Stimulated activated CD8-positive, alpha-beta memory T cell treated with anti-CD3 and anti-CD28 coated beads, Interleukin-15, amount 100 ng/mL, for 48 hours (primary cell): Measurements from ENCODE around the gene LRRC34.

Experiments
- DNase-seq, 2 donors: peaks; one replicate each; pipeline ENCODE4 v3.0.0-alpha.2; 2020; ENCODE audit warnings: low read depth in 2 of 2

Gene LRRC34

DNA sequence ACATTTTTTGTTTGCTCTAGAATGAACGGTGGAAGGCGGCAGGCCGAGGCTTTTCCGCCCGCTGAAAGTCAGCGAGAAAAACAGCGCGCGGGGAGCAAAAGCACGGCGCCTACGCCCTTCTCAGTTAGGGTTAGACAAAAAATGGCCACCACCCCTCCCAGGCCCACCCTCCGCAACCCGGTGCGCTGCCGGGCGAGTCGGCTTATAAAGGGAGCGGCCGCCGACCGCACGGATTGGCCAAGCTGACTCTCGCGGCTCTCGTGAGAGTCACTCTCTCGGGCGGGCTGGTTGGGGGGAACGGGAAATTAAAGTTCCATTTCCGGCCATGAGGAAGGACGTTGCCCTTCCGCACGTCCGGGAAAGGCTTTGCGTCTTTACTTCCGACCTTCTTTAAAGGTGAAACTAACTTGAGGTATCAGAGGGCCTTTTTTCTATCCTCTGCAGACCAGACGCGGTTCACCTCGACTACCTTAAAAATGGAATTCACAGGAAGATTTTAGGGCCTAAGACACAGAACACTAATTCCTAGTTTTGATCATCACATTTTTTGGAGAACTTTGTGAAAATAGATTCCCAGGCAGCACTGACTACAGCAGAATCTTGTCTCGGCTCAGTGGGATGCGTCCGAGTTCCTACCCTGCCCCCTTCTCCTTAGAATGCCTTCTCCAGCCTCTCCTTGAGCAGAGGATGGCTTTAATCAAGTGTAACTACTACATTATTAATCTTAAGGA, 47.7 kb downstream of the LRRC34 start, which contains the start of gene TERC:
Gene TERC (minus strand): TSS at position 179 of the 731 bp plus-strand sequence.
- peak; percentile 87 to 89 for DNase-seq

DNA sequence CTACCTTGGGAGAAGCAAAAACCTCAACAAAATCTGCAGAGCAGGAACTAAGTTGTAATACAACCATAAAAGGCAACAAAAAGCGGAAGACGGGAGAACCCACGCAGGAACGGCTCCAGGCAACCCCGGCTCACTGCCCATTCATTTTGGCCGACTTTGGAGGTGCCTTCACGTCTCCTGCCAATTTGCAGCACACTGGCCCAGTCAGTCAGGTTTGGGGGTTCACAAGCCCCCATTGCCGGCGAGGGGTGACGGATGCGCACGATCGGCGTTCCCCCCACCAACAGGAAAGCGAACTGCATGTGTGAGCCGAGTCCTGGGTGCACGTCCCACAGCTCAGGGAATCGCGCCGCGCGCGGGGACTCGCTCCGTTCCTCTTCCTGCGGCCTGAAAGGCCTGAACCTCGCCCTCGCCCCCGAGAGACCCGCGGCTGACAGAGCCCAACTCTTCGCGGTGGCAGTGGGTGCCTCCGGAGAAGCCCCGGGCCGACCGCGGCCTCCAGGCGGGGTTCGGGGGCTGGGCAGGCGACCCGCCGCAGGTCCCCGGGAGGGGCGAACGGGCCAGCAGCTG, 48.3 kb downstream of the LRRC34 start:
- peak; percentile 52 to 58 for DNase-seq

DNA sequence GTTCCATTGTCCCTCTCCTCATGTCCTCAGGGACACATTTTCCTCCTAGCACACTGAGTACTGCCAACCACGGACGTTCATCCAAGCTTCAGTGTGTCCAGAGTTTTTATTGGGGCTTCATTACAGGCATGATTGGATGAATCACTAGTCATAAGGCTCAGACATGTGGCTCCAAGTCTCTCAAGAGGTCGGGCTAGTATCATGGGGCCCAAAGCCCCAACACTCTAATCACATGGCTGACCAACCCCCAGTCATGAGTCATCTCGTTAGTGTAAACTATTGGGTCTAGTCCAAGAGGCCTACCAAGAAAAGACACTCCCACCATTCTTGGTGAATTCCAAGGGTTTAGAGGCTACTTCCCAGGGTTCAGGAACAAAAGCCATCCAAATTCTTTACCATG, 52.2 kb downstream of the LRRC34 start:
- DNase-seq = no peak

DNA sequence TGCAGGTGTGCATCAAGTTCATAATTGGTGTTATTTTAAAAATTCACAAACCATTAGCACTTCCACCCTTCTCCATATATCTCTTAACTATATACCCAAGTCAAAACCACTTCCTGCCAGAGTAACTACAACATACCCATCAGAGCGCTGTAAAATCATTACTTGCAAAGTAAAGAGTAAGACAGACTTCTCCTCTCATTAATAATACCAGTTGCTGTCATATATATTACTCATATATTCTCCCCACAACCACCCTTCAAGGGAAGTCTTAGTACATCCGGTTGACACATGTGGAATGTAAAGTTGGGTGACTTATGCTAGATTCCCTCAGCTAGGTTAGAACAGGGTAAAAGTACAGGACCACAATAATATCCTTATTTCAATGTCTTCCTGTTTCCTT, 53.4 kb downstream of the LRRC34 start:
- no peak for DNase-seq

DNA sequence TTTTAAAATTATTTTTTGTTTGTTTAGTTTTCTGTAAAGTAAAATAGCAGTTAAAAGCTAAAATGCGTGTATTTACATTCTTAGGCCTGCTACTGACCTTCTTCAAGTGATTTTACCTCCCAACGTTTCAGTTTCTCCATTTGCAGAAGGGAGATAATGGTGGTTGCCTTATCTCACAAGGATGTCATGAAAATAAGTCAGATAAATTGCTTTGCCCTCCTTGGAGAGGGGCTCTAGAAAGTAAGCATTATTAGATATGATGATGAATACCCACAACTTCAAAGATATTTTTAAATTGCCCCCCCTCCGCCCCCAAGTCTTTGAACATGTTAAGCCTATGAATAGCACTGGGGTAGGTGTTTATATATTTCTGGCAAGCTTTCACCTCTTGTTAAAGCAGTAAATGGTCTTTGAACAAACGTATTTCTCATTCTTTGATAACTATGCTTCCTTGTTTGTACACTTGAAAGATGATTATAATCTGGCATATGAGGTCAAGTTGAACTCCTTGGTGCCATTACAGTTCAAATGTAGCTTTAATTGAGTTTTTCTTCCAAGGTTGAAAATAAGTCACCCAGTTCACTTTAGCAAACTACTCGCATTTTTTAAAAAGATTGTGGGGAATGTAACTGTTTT, 54.2 kb downstream of the LRRC34 start:
- DNase-seq = no peak

DNA sequence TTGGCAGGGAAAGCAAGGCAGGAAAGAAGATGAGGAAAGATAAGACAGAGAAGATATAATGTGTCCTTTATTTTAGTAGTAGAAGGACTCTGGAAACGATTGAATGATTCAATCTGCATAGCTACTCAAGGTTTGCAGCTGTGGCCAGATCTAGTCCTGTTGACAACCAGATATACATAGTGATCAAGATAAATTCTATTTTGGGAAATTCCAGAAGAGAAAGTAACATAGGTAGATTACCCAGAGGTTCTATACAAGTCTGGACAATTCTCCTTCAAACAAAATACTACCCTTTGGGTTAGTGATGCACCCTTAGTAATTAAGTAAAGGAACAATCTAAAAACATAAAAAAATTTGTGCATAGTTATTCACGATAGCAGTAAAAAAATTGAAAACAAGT, 57.2 kb downstream of the LRRC34 start:
- DNase-seq = no peak

DNA sequence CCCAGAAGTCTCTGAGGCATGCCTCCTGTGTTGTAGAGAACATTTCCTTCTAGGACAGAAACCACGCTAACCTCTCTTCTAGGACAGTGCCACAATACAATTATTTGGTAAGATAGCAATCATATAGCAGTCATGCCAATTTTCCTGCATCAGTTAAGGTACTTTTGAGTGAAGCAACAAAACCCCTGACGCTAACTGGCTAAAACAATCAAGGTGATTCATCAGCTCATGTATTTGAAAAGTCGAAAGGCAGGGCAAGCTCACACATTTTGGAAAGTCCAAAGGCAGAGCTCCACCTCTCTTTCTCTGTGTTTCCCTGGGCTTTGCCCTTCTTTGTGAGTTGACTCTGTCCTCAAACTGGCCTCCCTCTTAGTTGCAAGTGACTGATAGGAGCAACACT, 58.0 kb downstream of the LRRC34 start:
- DNase-seq = no peak

DNA sequence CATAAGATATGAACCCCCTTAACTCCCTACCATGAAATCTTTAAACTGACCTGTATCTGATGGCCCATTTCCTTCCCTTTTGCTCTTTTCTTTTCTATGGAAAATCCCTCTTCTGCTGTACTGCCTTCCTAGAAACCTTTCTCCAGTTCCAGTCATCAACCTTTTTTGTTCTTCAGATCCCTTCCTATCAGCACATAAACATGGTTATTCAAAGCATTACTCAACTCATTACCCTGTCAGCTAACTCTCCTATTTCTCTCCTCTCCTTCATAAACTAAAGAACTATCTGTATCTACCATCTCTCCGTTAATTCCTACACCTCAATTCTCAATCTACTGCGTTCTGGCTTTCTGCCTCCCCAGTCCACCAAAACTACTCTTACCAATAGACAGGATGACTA, 60.8 kb downstream of the LRRC34 start:
- DNase-seq = no peak

DNA sequence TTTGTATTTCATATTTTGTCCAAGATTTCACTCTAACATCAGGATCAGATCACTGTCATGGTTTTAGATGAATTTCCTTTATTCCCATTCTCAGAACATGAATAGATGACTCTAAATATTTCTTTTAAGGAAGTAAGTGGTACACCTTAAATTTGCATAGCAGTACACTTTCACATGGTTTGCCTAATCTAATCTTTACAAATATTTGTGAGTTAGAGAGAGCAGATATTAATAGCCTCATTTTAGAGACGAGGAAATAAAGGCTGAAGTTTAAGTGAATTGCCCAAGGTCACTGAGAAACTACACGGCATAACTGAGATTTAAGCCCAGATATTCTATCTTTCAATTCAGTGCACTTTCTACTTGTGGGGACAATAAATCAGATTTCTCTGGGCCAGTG, 62.0 kb downstream of the LRRC34 start:
- DNase-seq = no peak

DNA sequence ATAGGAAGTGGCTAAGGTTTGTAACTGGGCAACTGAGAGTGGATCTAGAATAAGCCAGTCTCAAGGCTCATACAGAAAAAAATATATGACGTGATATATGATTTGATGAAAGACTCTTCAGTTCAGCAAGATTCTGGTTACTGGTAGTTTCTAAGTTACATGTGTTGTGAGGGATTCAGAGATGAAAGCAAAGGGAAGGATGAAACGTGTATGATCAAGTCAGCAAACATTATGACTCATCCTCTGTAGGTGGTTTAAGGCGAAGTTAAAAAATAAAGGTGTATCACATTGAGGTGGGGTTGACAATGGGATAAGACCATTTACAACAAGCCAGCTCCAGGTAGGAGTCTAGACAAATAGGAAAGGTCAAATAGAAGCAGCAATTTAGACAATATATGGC, 64.0 kb downstream of the LRRC34 start:
- no peak for DNase-seq

DNA sequence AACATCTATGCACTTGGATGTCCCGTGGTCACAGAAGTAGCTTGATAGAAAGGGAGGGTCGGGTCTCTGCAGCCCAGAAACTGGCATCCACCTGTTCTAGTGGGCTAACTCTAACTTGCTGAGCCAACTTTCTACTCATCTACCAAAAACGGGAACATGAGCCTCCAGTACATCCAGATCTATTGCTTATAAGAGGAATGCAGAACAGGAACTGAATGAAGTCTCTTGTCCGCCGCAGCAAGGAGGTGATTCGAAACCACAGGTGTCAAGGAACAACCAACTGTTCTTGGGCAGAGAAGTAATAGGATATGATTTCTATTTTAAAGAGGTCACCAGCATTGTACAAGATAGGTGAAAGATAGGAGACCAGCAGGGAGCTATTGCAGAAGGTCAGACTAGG, 65.8 kb downstream of the LRRC34 start:
- no peak for DNase-seq

DNA sequence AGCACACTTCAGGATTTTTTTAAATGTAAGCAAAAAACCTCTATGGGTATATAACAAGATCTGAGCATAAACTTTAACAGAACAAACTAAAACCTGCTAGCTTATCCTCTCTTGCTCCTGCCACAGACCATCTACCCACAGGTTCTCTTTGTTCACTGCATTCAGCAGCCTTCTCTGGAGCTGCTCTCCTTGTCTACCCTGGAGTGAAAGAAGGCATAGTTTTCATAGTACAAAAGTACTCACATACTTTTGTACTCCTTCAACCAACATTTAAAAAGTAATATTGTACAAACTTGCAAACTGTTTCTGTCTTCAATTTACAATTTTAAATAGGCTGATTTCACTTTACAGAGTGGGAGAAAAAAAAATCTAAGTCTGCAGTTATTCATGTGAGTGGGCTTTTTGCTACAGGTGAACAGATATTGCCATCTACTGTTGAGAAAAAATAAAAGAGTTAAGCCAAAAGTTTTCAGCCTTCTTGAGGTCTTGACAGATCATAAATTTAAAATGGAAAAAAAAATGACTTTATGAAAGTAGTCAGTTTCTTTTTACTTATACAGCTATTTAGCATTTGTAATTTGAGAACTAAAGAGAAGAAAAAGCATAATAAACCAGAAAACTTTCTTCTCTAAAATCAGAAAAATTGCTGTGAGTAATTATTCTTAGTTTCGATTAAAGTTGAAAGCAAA, 68.2 kb downstream of the LRRC34 start:
- no peak for DNase-seq
